ENCODE results near the gene DDX1.

Gene DDX1

GRCh38 chr2:15649561-15650255 is 58.0 kb downstream of the DDX1 start:
- TF ChIP-seq REST (IDR thresholded peaks at IDR 0.05; ENCODE audit: low read depth) (0 out of 2 replicates have a peak, but pooled peaks have one; percentile 9), CREB1 (IDR thresholded peaks at IDR 0.05; ENCODE audit: low read depth) (no peak), TAF1 (IDR thresholded peaks at IDR 0.05; ENCODE audit: low read depth) (no peak), TCF12 (IDR thresholded peaks at IDR 0.05; ENCODE audit: low read depth) (peak; percentile 95), ZBTB7A (IDR thresholded peaks at IDR 0.05; ENCODE audit: low read depth) (peak; percentile 81; the same call in 1 of the 2 replicates), TEAD4 (IDR thresholded peaks at IDR 0.05) (peak; percentile 92), FOXM1 (IDR thresholded peaks at IDR 0.05; ENCODE audit: borderline replicate concordance, low read depth) (peak; percentile 92), USF1 (IDR thresholded peaks at IDR 0.05) (no peak), EGR1 (IDR thresholded peaks at IDR 0.05) (0 out of 2 replicates have a peak, but pooled peaks have one; percentile 33), RAD21 (IDR thresholded peaks at IDR 0.05; ENCODE audit: low read depth) (no peak), NFIC (IDR thresholded peaks at IDR 0.05) (peak; percentile 75), MAX (IDR thresholded peaks at IDR 0.05) (peak; percentile 61; the same call in 1 of the 2 replicates), EP300 (IDR thresholded peaks at IDR 0.05; ENCODE audit: borderline replicate concordance) (peak; percentile 97)

- TF ChIP-seq CREB1 (IDR thresholded peaks at IDR 0.05; ENCODE audit: low read depth): no peak
- TF ChIP-seq EGR1 (IDR thresholded peaks at IDR 0.05): no peak
- TF ChIP-seq TCF12 (IDR thresholded peaks at IDR 0.05; ENCODE audit: low read depth): no peak
- no peak for TF ChIP-seq REST (IDR thresholded peaks at IDR 0.05; ENCODE audit: low read depth)
- no peak for TF ChIP-seq EP300 (IDR thresholded peaks at IDR 0.05; ENCODE audit: borderline replicate concordance)
- no peak for TF ChIP-seq NFIC (IDR thresholded peaks at IDR 0.05)
- TF ChIP-seq MAX (IDR thresholded peaks at IDR 0.05): no peak
- TF ChIP-seq FOXM1 (IDR thresholded peaks at IDR 0.05; ENCODE audit: borderline replicate concordance, low read depth): no peak
- TF ChIP-seq ZBTB7A (IDR thresholded peaks at IDR 0.05; ENCODE audit: low read depth): no peak
- no peak for TF ChIP-seq RAD21 (IDR thresholded peaks at IDR 0.05; ENCODE audit: low read depth)
- TF ChIP-seq YY1 (IDR thresholded peaks at IDR 0.05; ENCODE audit: low read depth): no peak
- no peak for TF ChIP-seq TEAD4 (IDR thresholded peaks at IDR 0.05)
Measured at GRCh38 chr2:15650616-15651366, 59.1 kb downstream of the DDX1 start.

GRCh38 chr2:15651367-15651727 is 59.7 kb downstream of the DDX1 start:
- TF ChIP-seq RAD21 (IDR thresholded peaks at IDR 0.05; ENCODE audit: low read depth) (no peak), CEBPB (IDR thresholded peaks at IDR 0.05) (no peak), EP300 (IDR thresholded peaks at IDR 0.05; ENCODE audit: borderline replicate concordance) (no peak), NFIC (IDR thresholded peaks at IDR 0.05) (no peak), USF1 (IDR thresholded peaks at IDR 0.05) (no peak), TAF1 (IDR thresholded peaks at IDR 0.05; ENCODE audit: low read depth) (no peak), ZBTB7A (IDR thresholded peaks at IDR 0.05; ENCODE audit: low read depth) (no peak), TCF12 (IDR thresholded peaks at IDR 0.05; ENCODE audit: low read depth) (no peak), MAX (IDR thresholded peaks at IDR 0.05) (no peak), REST (IDR thresholded peaks at IDR 0.05; ENCODE audit: low read depth) (no peak)

All from Ishikawa (cell line).